ENCODE data around the gene SLC7A5.
"Not testable (repeated sequence)": the region's sequence is repeated elsewhere in the genome, so short reads cannot be mapped to it uniquely, and the experiment has no call there.

SLC7A5 gene

DNA sequence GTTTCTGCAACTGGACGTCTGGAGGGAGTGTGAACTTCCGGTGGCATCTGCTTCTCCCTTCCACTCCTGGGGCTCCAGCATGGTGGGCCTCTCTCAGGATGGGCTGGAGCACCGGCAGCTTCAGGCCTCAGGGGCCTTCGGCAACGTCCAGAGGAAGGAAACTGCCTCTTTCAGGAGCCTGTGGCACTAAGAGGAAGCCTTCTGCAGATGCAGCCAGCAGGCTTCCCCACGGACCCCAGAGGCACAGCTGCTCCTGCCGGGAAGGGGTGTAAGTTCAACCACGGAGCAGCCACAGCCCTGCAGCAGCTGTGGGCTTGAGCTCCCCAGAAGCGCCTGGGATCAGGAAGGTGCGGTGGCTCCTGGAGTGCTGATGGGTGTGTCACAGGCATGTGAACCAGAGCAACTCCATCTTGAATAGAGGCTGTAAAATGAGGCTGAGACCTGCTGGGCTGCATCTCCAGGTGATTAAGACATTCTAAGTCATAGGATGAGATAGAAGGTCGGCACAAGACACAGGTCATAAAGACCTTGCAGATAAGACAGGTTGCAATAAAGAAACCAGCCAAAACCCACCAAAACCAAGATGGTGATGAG, 52.7 kb downstream of the SLC7A5 start:
- Histone ChIP-seq H3K27me3 (ENCODE audit: control insufficient read depth, insufficient read depth, low read length) (no peaks in the 10 kb centered on the region), H3K9me3 (ENCODE audit: control insufficient read depth, insufficient read depth, low read length) (no peaks in the 10 kb centered on the region), H3K4me3 (ENCODE audit: low read depth, low read length) (no peak overlapping the region), H3K36me3 (ENCODE audit: control insufficient read depth, insufficient read depth, low read length) (no peaks in the 10 kb centered on the region), H3K4me1 (ENCODE audit: control insufficient read depth, insufficient read depth, low read length) (peaks cover 3% of the 10 kb centered on the region), H3K9ac (ENCODE audit: low read depth, low read length) (no peak overlapping the region)

DNA sequence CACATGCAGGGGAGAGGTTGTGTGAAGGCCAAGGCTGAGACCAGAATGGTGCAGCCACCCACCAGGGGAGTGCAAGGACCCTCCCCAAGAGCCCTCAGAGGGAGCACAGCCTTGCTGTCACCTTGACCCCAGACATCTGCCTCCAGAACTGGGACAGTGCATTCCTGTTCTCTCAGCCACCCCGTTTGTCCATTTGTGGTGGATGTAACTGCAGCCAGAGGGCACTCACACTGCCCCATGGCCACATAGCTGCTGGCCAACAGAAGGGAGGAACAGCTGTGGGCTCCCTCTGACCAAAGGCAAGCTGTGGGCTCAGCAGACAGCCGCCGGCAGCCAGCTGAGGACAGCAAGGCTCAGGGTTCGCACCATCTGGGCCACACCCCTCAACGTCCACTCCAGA, 53.7 kb downstream of the SLC7A5 start:
- Histone ChIP-seq H3K4me3 (ENCODE audit: low read depth, low read length) (no peak overlapping the region), H3K9me3 (ENCODE audit: control insufficient read depth, insufficient read depth, low read length) (no peaks in the 10 kb centered on the region), H3K9ac (ENCODE audit: low read depth, low read length) (no peak overlapping the region), H3K4me1 (ENCODE audit: control insufficient read depth, insufficient read depth, low read length) (peaks cover 3% of the 10 kb centered on the region), H3K36me3 (ENCODE audit: control insufficient read depth, insufficient read depth, low read length) (no peaks in the 10 kb centered on the region), H3K27me3 (ENCODE audit: control insufficient read depth, insufficient read depth, low read length) (no peaks in the 10 kb centered on the region)

- Histone ChIP-seq H3K27me3 (ENCODE audit: control insufficient read depth, insufficient read depth, low read length) (no peaks in the 10 kb centered on the region), H3K9ac (ENCODE audit: low read depth, low read length) (no peak overlapping the region), H3K4me3 (ENCODE audit: low read depth, low read length) (no peak overlapping the region), H3K4me1 (ENCODE audit: control insufficient read depth, insufficient read depth, low read length) (no peaks in the 10 kb centered on the region), H3K36me3 (ENCODE audit: control insufficient read depth, insufficient read depth, low read length) (no peaks in the 10 kb centered on the region), H3K9me3 (ENCODE audit: control insufficient read depth, insufficient read depth, low read length) (no peaks in the 10 kb centered on the region)
These were observed 57.1 kb downstream of the SLC7A5 start for GRCh38 chr16:87812200-87812656.

- not testable (repeated sequence) for H3K9ac ChIP-seq (ENCODE audit: low read depth, low read length)
These were observed 57.9 kb downstream of the SLC7A5 start for GRCh38 chr16:87811454-87811853.

GRCh38 chr16:87809150-87809902, 60.0 kb downstream of the SLC7A5 start:
- Histone ChIP-seq H3K9ac (ENCODE audit: low read depth, low read length) (no peak overlapping the region), H3K9me3 (ENCODE audit: control insufficient read depth, insufficient read depth, low read length) (no peaks in the 10 kb centered on the region), H3K4me1 (ENCODE audit: control insufficient read depth, insufficient read depth, low read length) (peaks cover 2% of the 10 kb centered on the region), H3K27me3 (ENCODE audit: control insufficient read depth, insufficient read depth, low read length) (no peaks in the 10 kb centered on the region), H3K36me3 (ENCODE audit: control insufficient read depth, insufficient read depth, low read length) (no peaks in the 10 kb centered on the region), H3K4me3 (ENCODE audit: low read depth, low read length) (no peak overlapping the region)

More at GRCh38 chr16:87811454-87811853, 57.9 kb downstream of the SLC7A5 start:
- not testable (repeated sequence) for H3K4me3 ChIP-seq (ENCODE audit: low read depth, low read length); H3K27me3 ChIP-seq (ENCODE audit: control insufficient read depth, insufficient read depth, low read length); H3K9me3 ChIP-seq (ENCODE audit: control insufficient read depth, insufficient read depth, low read length); H3K36me3 ChIP-seq (ENCODE audit: control insufficient read depth, insufficient read depth, low read length); H3K4me1 ChIP-seq (ENCODE audit: control insufficient read depth, insufficient read depth, low read length)

GRCh38 chr16:87808108-87808507, 61.2 kb downstream of the SLC7A5 start:
- Histone ChIP-seq H3K9me3 (ENCODE audit: control insufficient read depth, insufficient read depth, low read length) (no peaks in the 10 kb centered on the region), H3K9ac (ENCODE audit: low read depth, low read length) (no peak overlapping the region), H3K4me3 (ENCODE audit: low read depth, low read length) (no peak overlapping the region), H3K4me1 (ENCODE audit: control insufficient read depth, insufficient read depth, low read length) (peaks cover 2% of the 10 kb centered on the region), H3K27me3 (ENCODE audit: control insufficient read depth, insufficient read depth, low read length) (no peaks in the 10 kb centered on the region), H3K36me3 (ENCODE audit: control insufficient read depth, insufficient read depth, low read length) (no peaks in the 10 kb centered on the region)

- H3K9ac ChIP-seq (ENCODE audit: low read depth, low read length): no peak overlapping the region
- H3K9me3 ChIP-seq (ENCODE audit: control insufficient read depth, insufficient read depth, low read length): no peaks in the 10 kb centered on the region
- peaks cover 2% of the 10 kb centered on the region for H3K4me1 ChIP-seq (ENCODE audit: control insufficient read depth, insufficient read depth, low read length)
- no peak overlapping the region for H3K4me3 ChIP-seq (ENCODE audit: low read depth, low read length)
- H3K36me3 ChIP-seq (ENCODE audit: control insufficient read depth, insufficient read depth, low read length): no peaks in the 10 kb centered on the region
- H3K27me3 ChIP-seq (ENCODE audit: control insufficient read depth, insufficient read depth, low read length): no peaks in the 10 kb centered on the region
These were observed 62.4 kb downstream of the SLC7A5 start for GRCh38 chr16:87806641-87807546.

- Histone ChIP-seq H3K36me3 (ENCODE audit: control insufficient read depth, insufficient read depth, low read length) (no peaks in the 10 kb centered on the region), H3K27me3 (ENCODE audit: control insufficient read depth, insufficient read depth, low read length) (no peaks in the 10 kb centered on the region), H3K4me1 (ENCODE audit: control insufficient read depth, insufficient read depth, low read length) (peaks cover 2% of the 10 kb centered on the region), H3K9me3 (ENCODE audit: control insufficient read depth, insufficient read depth, low read length) (no peaks in the 10 kb centered on the region), H3K9ac (ENCODE audit: low read depth, low read length) (no peak overlapping the region), H3K4me3 (ENCODE audit: low read depth, low read length) (no peak overlapping the region)
These were observed 63.1 kb downstream of the SLC7A5 start for GRCh38 chr16:87806261-87806640.

GRCh38 chr16:87803385-87803784, 65.9 kb downstream of the SLC7A5 start:
- Histone ChIP-seq H3K36me3 (ENCODE audit: control insufficient read depth, insufficient read depth, low read length) (no peaks in the 10 kb centered on the region), H3K9ac (ENCODE audit: low read depth, low read length) (no peak overlapping the region), H3K27me3 (ENCODE audit: control insufficient read depth, insufficient read depth, low read length) (no peaks in the 10 kb centered on the region), H3K9me3 (ENCODE audit: control insufficient read depth, insufficient read depth, low read length) (no peaks in the 10 kb centered on the region), H3K4me3 (ENCODE audit: low read depth, low read length) (no peak overlapping the region), H3K4me1 (ENCODE audit: control insufficient read depth, insufficient read depth, low read length) (peaks cover 2% of the 10 kb centered on the region)

- H3K9ac ChIP-seq (ENCODE audit: low read depth, low read length): no peak overlapping the region
- no peak overlapping the region for H3K4me3 ChIP-seq (ENCODE audit: low read depth, low read length)
- H3K4me1 ChIP-seq (ENCODE audit: control insufficient read depth, insufficient read depth, low read length): peaks cover 2% of the 10 kb centered on the region
- H3K9me3 ChIP-seq (ENCODE audit: control insufficient read depth, insufficient read depth, low read length): no peaks in the 10 kb centered on the region
- no peaks in the 10 kb centered on the region for H3K36me3 ChIP-seq (ENCODE audit: control insufficient read depth, insufficient read depth, low read length)
- H3K27me3 ChIP-seq (ENCODE audit: control insufficient read depth, insufficient read depth, low read length): no peaks in the 10 kb centered on the region
These were observed 66.6 kb downstream of the SLC7A5 start for GRCh38 chr16:87802670-87803069.

DNA sequence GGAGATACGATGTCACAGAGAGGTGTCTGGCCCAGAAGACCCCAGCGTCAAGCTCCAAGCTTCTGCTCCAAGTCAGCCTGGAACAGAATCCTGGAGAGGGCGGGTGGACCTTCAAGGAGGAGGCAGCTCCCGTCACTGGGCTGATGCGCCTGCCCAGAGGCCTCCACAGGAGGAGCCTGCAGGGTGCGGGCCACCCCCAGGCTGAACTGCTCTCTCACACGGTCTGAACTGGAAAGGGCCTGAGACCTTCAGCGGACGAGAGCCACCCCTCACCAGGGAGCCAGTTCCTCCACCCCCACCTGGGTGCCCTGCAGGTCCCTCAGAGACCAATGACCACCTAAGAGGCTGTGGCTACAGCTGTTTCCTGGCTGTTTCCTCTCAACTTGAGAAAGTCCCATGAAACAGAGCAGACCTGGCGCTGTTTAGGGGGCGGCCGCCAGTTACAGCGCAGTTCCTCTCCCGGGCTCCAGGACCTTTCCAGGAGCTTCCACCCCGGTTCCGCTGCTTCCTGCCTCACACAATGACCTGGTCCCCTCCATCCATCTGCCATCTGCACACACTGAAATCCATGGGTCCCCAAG, 67.5 kb downstream of the SLC7A5 start:
- H3K9ac ChIP-seq (ENCODE audit: low read depth, low read length): no peak overlapping the region

More for the DNA sequence above, 67.5 kb downstream of the SLC7A5 start:
- no peaks in the 10 kb centered on the region for H3K9me3 ChIP-seq (ENCODE audit: control insufficient read depth, insufficient read depth, low read length)
- no peak overlapping the region for H3K4me3 ChIP-seq (ENCODE audit: low read depth, low read length)
- no peaks in the 10 kb centered on the region for H3K36me3 ChIP-seq (ENCODE audit: control insufficient read depth, insufficient read depth, low read length)
- no peaks in the 10 kb centered on the region for H3K4me1 ChIP-seq (ENCODE audit: control insufficient read depth, insufficient read depth, low read length)
- no peaks in the 10 kb centered on the region for H3K27me3 ChIP-seq (ENCODE audit: control insufficient read depth, insufficient read depth, low read length)
